HG02884 (cell line): Measurements from ENCODE around the gene TMEM151A.

Source experiments
- ATAC-seq: cut with Tn5 transposase; IDR thresholded peaks from one replicate; pipeline ENCODE4 v1.9.1; 2021; ENCODE audit warnings: mild to moderate bottlenecking, moderate library complexity; ENCODE audit not compliant: unreplicated experiment

Gene TMEM151A

GRCh38 chr11:66282468-66283455 lies 8.9 kb upstream of the TMEM151A start:
- ATAC-seq: peak; percentile 76

GRCh38 chr11:66283461-66284105 lies 8.1 kb upstream of the TMEM151A start:
- no peak for ATAC-seq

GRCh38 chr11:66284526-66285078 lies 7.1 kb upstream of the TMEM151A start:
- no peak for ATAC-seq

GRCh38 chr11:66285250-66285947 lies 6.3 kb upstream of the TMEM151A start:
- no peak for ATAC-seq

- no peak for ATAC-seq
Observed at GRCh38 chr11:66286699-66287098, 5.0 kb upstream of the TMEM151A start.

GRCh38 chr11:66287211-66287888 lies 4.3 kb upstream of the TMEM151A start:
- ATAC-seq: no peak

- ATAC-seq: no peak
Observed at GRCh38 chr11:66287889-66288670, 3.6 kb upstream of the TMEM151A start.

- ATAC-seq: peak; percentile 88
Observed at GRCh38 chr11:66288671-66289547, 2.8 kb upstream of the TMEM151A start, which contains the start of gene YIF1A. YIF1A (minus strand) TSS chr11:66289143; CDS start chr11:66288985, 158 bp downstream.

- ATAC-seq: peak; percentile 32
Observed at GRCh38 chr11:66289548-66290329, 2.0 kb upstream of the TMEM151A start.

GRCh38 chr11:66290330-66290621 lies 1.4 kb upstream of the TMEM151A start:
- no peak for ATAC-seq

GRCh38 chr11:66291303-66291705 lies 390 bp upstream of the TMEM151A start:
- no peak for ATAC-seq

- no peak for ATAC-seq
Observed at GRCh38 chr11:66292543-66293332, 1.0 kb downstream of the TMEM151A start.

GRCh38 chr11:66293352-66293751 lies 1.7 kb downstream of the TMEM151A start:
- no peak for ATAC-seq

- ATAC-seq: no peak
Observed at GRCh38 chr11:66293777-66294625, 2.3 kb downstream of the TMEM151A start.

GRCh38 chr11:66294626-66295620 lies 3.2 kb downstream of the TMEM151A start:
- no peak for ATAC-seq
